Measurements from ENCODE around the gene ANKRD13D. TPM values are rescaled to one million over a fixed set of nuclear protein-coding genes. Genes with fewer than 3 reads are reported as not detected.

ANKRD13D gene
- polyA plus RNA-seq, 1 donor: 38.8 TPM

GRCh38 chr11:67347964-67348749 is 59.1 kb downstream of the ANKRD13D start:
- Histone ChIP-seq H3K36me3 (ENCODE audit: control insufficient read depth, insufficient read depth, low read length) (peaks cover 6% of the 10 kb centered on the region), H3K27ac (ENCODE audit: low read length) (peak overlapping the region; percentile 52), H3K4me1 (ENCODE audit: control insufficient read depth, insufficient read depth, low read length) (peaks cover 62% of the 10 kb centered on the region), H3K27me3 (ENCODE audit: control insufficient read depth, insufficient read depth, low read length) (no peaks in the 10 kb centered on the region), H3K9me3 (ENCODE audit: control insufficient read depth, low read depth, low read length) (no peaks in the 10 kb centered on the region), H3K4me3 (ENCODE audit: low read length) (no peak overlapping the region)
- peak in 1 of 2 donors; percentile 48 for DNase-seq
- WGBS (ENCODE audit: insufficient coverage, low lambda C conversion rate): 100% methylated on average over 2 of the region's 11 CpGs

GRCh38 chr11:67349036-67349435 is 59.9 kb downstream of the ANKRD13D start:
- Histone ChIP-seq H3K4me3 (ENCODE audit: low read length) (no peak overlapping the region), H3K9me3 (ENCODE audit: control insufficient read depth, low read depth, low read length) (no peaks in the 10 kb centered on the region), H3K27me3 (ENCODE audit: control insufficient read depth, insufficient read depth, low read length) (no peaks in the 10 kb centered on the region), H3K27ac (ENCODE audit: low read length) (no peak overlapping the region), H3K36me3 (ENCODE audit: control insufficient read depth, insufficient read depth, low read length) (peaks cover 6% of the 10 kb centered on the region), H3K4me1 (ENCODE audit: control insufficient read depth, insufficient read depth, low read length) (peaks cover 65% of the 10 kb centered on the region)
- no peak for DNase-seq
- no CpG with 5 or more reads among the region's 5 CpGs for WGBS (ENCODE audit: insufficient coverage, low lambda C conversion rate)

- Histone ChIP-seq H3K9me3 (ENCODE audit: control insufficient read depth, low read depth, low read length) (no peaks in the 10 kb centered on the region), H3K27ac (ENCODE audit: low read length) (no peak overlapping the region), H3K27me3 (ENCODE audit: control insufficient read depth, insufficient read depth, low read length) (no peaks in the 10 kb centered on the region), H3K4me1 (ENCODE audit: control insufficient read depth, insufficient read depth, low read length) (peaks cover 69% of the 10 kb centered on the region), H3K4me3 (ENCODE audit: low read length) (no peak overlapping the region), H3K36me3 (ENCODE audit: control insufficient read depth, insufficient read depth, low read length) (peaks cover 6% of the 10 kb centered on the region)
- DNase-seq: no peak
- WGBS (ENCODE audit: insufficient coverage, low lambda C conversion rate): 100% methylated on average over 1 of the region's 2 CpGs
These were observed 60.4 kb downstream of the ANKRD13D start for GRCh38 chr11:67349457-67349856.

GRCh38 chr11:67349928-67350465 is 60.9 kb downstream of the ANKRD13D start:
- Histone ChIP-seq H3K9me3 (ENCODE audit: control insufficient read depth, low read depth, low read length) (no peaks in the 10 kb centered on the region), H3K4me3 (ENCODE audit: low read length) (no peak overlapping the region), H3K4me1 (ENCODE audit: control insufficient read depth, insufficient read depth, low read length) (peaks cover 72% of the 10 kb centered on the region), H3K27me3 (ENCODE audit: control insufficient read depth, insufficient read depth, low read length) (no peaks in the 10 kb centered on the region), H3K27ac (ENCODE audit: low read length) (no peak overlapping the region), H3K36me3 (ENCODE audit: control insufficient read depth, insufficient read depth, low read length) (peaks cover 6% of the 10 kb centered on the region)
- no peak for DNase-seq
- no CpG with 5 or more reads among the region's 4 CpGs for WGBS (ENCODE audit: insufficient coverage, low lambda C conversion rate)

- H3K4me1 ChIP-seq (ENCODE audit: control insufficient read depth, insufficient read depth, low read length): peaks cover 74% of the 10 kb centered on the region
- no CpG with 5 or more reads among the region's 11 CpGs for WGBS (ENCODE audit: insufficient coverage, low lambda C conversion rate)
- H3K27ac ChIP-seq (ENCODE audit: low read length): peak overlapping the region; percentile 66
- no peaks in the 10 kb centered on the region for H3K27me3 ChIP-seq (ENCODE audit: control insufficient read depth, insufficient read depth, low read length)
- no peaks in the 10 kb centered on the region for H3K9me3 ChIP-seq (ENCODE audit: control insufficient read depth, low read depth, low read length)
- DNase-seq: peak; percentile 80 to 86
- H3K36me3 ChIP-seq (ENCODE audit: control insufficient read depth, insufficient read depth, low read length): peaks cover 6% of the 10 kb centered on the region
- no peak overlapping the region for H3K4me3 ChIP-seq (ENCODE audit: low read length)
These were observed 62.3 kb downstream of the ANKRD13D start for GRCh38 chr11:67351275-67352005.

Other genes starting within 250 kb of the ANKRD13D start
- gene RHOD, start 232.5 kb upstream of the ANKRD13D start, polyA plus RNA-seq: 22.9 TPM
- gene KDM2A, start 170.0 kb upstream of the ANKRD13D start, polyA plus RNA-seq: 58.5 TPM
- 82.5 TPM for gene GRK2, start 22.8 kb upstream of the ANKRD13D start, polyA plus RNA-seq
- gene SSH3, start 14.2 kb downstream of the ANKRD13D start, polyA plus RNA-seq: 36.4 TPM
- gene POLD4, start 64.2 kb downstream of the ANKRD13D start, polyA plus RNA-seq: 112 TPM
- gene CLCF1, start 84.3 kb downstream of the ANKRD13D start, polyA plus RNA-seq: 9.6 TPM
- 22.1 TPM for gene RAD9A, start 102.7 kb downstream of the ANKRD13D start, polyA plus RNA-seq
- gene PPP1CA, start 112.6 kb downstream of the ANKRD13D start, polyA plus RNA-seq: 112 TPM
- 3.7 TPM for gene TBC1D10C, start 114.8 kb downstream of the ANKRD13D start, polyA plus RNA-seq
- 4.7 TPM for gene CARNS1, start 126.4 kb downstream of the ANKRD13D start, polyA plus RNA-seq
- gene RPS6KB2, start 139.2 kb downstream of the ANKRD13D start, polyA plus RNA-seq: 40.3 TPM
- 6.8 TPM for gene PTPRCAP, start 148.4 kb downstream of the ANKRD13D start, polyA plus RNA-seq
- gene CORO1B, start 154.2 kb downstream of the ANKRD13D start, polyA plus RNA-seq: 93.4 TPM
- gene GPR152, start 163.4 kb downstream of the ANKRD13D start, polyA plus RNA-seq: not detected
- 0.90 TPM for gene CABP4, start 166.1 kb downstream of the ANKRD13D start, polyA plus RNA-seq
- 63.0 TPM for gene TMEM134, start 179.9 kb downstream of the ANKRD13D start, polyA plus RNA-seq
- gene AIP, start 193.7 kb downstream of the ANKRD13D start, polyA plus RNA-seq: 48.0 TPM
- gene PITPNM1, start 216.1 kb downstream of the ANKRD13D start, polyA plus RNA-seq: 54.1 TPM
- gene CDK2AP2, start 218.9 kb downstream of the ANKRD13D start, polyA plus RNA-seq: 105 TPM
- 0.07 TPM for gene CABP2, start 234.1 kb downstream of the ANKRD13D start, polyA plus RNA-seq